GM20000 (cell line): ENCODE results near the gene MAD1L1.

ENCODE experiments used
- DNase-seq: peaks from one replicate; pipeline ENCODE4 v3.0.0; 2012; ENCODE audit warnings: low spot score
- TF ChIP-seq, protein P1 (sequence below): IDR thresholded peaks from 2 replicates; pipeline ENCODE4 v1.5.1; 2012; ENCODE audit warnings: mild to moderate bottlenecking, control low read depth; ENCODE audit errors: extremely low read depth, missing control alignments

The MAD1L1 gene

GRCh38 chr7:1985936-1986335, 246.8 kb downstream of the MAD1L1 start:
- DNase-seq, result no peak
- TF ChIP-seq, protein P1, sequence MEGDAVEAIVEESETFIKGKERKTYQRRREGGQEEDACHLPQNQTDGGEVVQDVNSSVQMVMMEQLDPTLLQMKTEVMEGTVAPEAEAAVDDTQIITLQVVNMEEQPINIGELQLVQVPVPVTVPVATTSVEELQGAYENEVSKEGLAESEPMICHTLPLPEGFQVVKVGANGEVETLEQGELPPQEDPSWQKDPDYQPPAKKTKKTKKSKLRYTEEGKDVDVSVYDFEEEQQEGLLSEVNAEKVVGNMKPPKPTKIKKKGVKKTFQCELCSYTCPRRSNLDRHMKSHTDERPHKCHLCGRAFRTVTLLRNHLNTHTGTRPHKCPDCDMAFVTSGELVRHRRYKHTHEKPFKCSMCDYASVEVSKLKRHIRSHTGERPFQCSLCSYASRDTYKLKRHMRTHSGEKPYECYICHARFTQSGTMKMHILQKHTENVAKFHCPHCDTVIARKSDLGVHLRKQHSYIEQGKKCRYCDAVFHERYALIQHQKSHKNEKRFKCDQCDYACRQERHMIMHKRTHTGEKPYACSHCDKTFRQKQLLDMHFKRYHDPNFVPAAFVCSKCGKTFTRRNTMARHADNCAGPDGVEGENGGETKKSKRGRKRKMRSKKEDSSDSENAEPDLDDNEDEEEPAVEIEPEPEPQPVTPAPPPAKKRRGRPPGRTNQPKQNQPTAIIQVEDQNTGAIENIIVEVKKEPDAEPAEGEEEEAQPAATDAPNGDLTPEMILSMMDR, result no peak

DNA sequence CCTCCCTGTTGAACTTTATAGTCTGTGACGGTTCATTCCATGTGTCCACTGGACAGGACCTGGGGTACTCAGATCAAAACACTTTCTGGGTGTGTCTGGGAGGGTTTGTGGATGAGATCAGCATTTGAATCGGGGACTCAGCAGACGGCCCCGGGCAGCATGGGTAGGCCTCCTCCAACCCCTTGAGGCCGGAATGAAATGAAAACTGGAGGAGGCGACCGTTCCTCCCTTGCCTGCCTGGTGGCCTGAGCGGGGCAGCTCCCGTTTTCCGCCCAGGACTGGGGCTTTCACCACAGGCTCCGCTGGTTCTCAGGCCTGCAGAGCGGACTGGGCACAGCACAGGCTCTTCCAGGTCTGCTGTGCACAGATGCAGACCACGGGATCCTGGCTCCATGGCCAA, 247.7 kb downstream of the MAD1L1 start:
- no peak for DNase-seq
- TF ChIP-seq, protein P1, result no peak

- no peak for DNase-seq
- TF ChIP-seq, protein P1, result no peak
Observed at GRCh38 chr7:1981878-1982230, 250.9 kb downstream of the MAD1L1 start.

DNA sequence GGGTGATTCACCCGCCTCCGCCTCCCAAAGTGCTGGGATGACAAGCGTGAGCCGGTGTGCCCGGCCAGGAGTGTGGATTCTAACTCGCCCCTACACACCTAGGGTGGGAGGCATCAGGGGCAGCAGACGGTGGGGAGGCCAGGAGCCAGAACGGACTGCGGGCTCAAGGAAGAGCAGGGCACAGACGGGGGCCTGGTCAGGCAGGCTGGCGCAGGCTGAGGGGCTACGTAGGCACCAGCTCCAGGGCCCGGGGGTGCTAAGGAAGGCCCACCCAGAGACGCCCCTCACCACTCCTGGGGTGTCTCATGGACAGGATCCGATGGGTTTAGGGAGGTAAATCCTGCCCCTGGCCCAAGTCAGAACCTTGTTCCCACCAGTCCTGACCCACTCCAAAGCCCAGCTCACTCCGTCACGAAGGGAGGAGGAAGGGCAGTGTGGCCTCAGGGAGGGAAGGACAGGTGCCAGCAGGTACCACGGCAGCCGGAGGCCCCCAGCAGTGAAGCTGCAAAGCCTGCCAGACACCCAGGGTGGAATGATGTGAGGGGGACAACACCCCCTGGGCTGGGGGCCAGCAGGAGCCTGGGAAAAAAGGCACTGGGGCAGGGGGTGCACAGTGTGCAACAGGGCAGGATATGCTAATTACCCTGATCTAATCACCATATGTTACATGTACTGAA, 251.4 kb downstream of the MAD1L1 start:
- TF ChIP-seq, protein P1, result no peak
- DNase-seq, result no peak

GRCh38 chr7:1979591-1980560, 252.9 kb downstream of the MAD1L1 start:
- TF ChIP-seq, protein P1, result no peak
- DNase-seq, result peak; percentile 81

- TF ChIP-seq, protein P1, result no peak
- DNase-seq, result no peak
Observed at GRCh38 chr7:1978656-1979590, 253.8 kb downstream of the MAD1L1 start.
